ENCODE results near the gene CLCN2. TPM values are rescaled to one million over a fixed set of nuclear protein-coding genes. Genes with fewer than 3 reads are reported as not detected.
A peak's percentile ranks its signal among the peaks of the same experiment; 100 is the strongest.

Gene CLCN2
- total RNA-seq, 1 donor from 2014 or later: 9.0 TPM

DNA sequence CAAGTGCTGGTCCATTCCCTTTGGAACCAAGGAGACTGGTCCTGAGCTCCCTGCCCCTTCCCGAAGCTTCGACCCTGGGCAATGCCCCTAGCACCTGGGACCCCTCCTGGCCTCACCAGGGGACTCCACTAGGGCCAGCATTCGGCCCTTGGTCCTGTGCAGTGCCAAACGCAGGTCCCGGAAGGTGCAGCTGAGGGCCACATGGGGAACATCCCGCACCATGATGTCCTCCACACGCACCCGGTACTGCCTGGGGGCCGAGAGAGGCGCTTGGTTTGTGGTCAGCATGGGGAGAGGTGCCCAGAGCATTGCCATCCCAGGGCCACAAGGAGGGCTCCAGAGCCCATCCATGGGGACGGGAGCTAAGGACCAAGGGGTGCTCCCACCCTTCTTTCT lies 7.9 kb downstream of the CLCN2 start:
- TF ChIP-seq, protein P1, sequence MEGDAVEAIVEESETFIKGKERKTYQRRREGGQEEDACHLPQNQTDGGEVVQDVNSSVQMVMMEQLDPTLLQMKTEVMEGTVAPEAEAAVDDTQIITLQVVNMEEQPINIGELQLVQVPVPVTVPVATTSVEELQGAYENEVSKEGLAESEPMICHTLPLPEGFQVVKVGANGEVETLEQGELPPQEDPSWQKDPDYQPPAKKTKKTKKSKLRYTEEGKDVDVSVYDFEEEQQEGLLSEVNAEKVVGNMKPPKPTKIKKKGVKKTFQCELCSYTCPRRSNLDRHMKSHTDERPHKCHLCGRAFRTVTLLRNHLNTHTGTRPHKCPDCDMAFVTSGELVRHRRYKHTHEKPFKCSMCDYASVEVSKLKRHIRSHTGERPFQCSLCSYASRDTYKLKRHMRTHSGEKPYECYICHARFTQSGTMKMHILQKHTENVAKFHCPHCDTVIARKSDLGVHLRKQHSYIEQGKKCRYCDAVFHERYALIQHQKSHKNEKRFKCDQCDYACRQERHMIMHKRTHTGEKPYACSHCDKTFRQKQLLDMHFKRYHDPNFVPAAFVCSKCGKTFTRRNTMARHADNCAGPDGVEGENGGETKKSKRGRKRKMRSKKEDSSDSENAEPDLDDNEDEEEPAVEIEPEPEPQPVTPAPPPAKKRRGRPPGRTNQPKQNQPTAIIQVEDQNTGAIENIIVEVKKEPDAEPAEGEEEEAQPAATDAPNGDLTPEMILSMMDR (IDR thresholded peaks at IDR 0.05; ENCODE audit: insufficient read depth, low read depth, low read length): no peak
- no peak for TF ChIP-seq EZH2 (IDR thresholded peaks at IDR 0.05; ENCODE audit: insufficient read depth, low read length)
- no peaks in the 10 kb centered on the region for H3K79me2 ChIP-seq (ENCODE audit: insufficient read depth, low read length)
- Mint-ChIP-seq H3K9me3 (ENCODE audit: unreplicated experiment) (no peaks in the 10 kb centered on the region), H3K27ac (ENCODE audit: unreplicated experiment) (no peak overlapping the region), H3K27me3 (ENCODE audit: low read depth, unreplicated experiment) (no peaks in the 10 kb centered on the region), H3K36me3 (ENCODE audit: low read depth, unreplicated experiment) (peaks cover 18% of the 10 kb centered on the region), H3K4me3 (ENCODE audit: unreplicated experiment) (no peak overlapping the region), H3K4me1 (ENCODE audit: low read depth, unreplicated experiment) (peaks cover 22% of the 10 kb centered on the region)
- DNase-seq (ENCODE audit: low read depth) (no peak), FAIRE-seq (no peak)
- no peaks in the 10 kb centered on the region for H3K27me3 ChIP-seq (ENCODE audit: insufficient read depth, low read length)
- no peak overlapping the region for H2AFZ ChIP-seq (ENCODE audit: low read depth, low read length)
- H3K27ac ChIP-seq (ENCODE audit: low read depth, low read length): no peak overlapping the region
- no peak overlapping the region for H3K9ac ChIP-seq (ENCODE audit: low read length)
- no peaks in the 10 kb centered on the region for H3K9me3 ChIP-seq (ENCODE audit: insufficient read depth, low read depth, low read length)
- H3K4me1 ChIP-seq (ENCODE audit: insufficient read depth, low read length): peaks cover 3% of the 10 kb centered on the region
- peaks cover 13% of the 10 kb centered on the region for H4K20me1 ChIP-seq (ENCODE audit: insufficient read depth, low read length)
- H3K4me2 ChIP-seq (ENCODE audit: low read length): no peak overlapping the region
- H3K4me3 ChIP-seq (ENCODE audit: insufficient read depth, low read depth, low read length): no peak overlapping the region
- H3K36me3 ChIP-seq (ENCODE audit: insufficient read depth, low read length): no peaks in the 10 kb centered on the region

DNA sequence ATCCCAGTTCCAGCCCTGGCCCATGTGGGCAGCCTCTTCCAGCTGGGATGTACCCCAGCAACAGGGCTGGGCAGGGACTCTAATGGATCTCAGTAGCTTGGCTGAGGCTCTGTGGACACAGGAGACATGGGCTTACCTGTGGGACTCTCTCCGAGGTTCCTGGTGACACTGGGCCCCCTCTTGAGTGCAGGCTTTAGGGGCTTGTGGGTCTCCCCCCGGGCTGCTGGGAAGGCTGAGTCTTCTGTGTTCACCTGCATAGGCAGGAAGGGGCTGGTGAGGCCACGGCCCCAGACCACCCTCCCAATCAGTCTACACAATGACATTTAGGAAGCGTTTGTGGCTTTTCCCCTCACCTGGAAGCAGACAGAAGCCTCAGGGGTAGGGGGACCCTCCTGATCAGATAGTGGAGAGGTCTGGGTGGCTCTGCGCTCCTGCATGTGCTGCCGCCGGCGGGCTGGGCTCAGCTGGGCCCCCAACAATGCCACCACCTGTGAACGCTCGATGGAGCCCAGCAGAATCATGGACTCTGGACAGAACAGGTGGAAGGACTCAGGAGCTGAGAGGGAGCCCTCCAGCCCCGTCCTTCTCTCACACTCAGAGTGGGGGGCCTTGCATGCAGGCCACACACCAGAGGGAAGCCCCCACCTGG lies 8.4 kb downstream of the CLCN2 start:
- no peak overlapping the region for H3K9ac ChIP-seq (ENCODE audit: low read length)
- Mint-ChIP-seq H3K9me3 (ENCODE audit: unreplicated experiment) (no peaks in the 10 kb centered on the region), H3K36me3 (ENCODE audit: low read depth, unreplicated experiment) (peaks cover 17% of the 10 kb centered on the region), H3K27me3 (ENCODE audit: low read depth, unreplicated experiment) (no peaks in the 10 kb centered on the region), H3K4me1 (ENCODE audit: low read depth, unreplicated experiment) (peaks cover 25% of the 10 kb centered on the region), H3K27ac (ENCODE audit: unreplicated experiment) (no peak overlapping the region), H3K4me3 (ENCODE audit: unreplicated experiment) (no peak overlapping the region)
- no peak overlapping the region for H3K4me2 ChIP-seq (ENCODE audit: low read length)
- no peak for TF ChIP-seq EZH2 (IDR thresholded peaks at IDR 0.05; ENCODE audit: insufficient read depth, low read length)
- TF ChIP-seq, protein P1 (IDR thresholded peaks at IDR 0.05; ENCODE audit: insufficient read depth, low read depth, low read length): no peak
- no peaks in the 10 kb centered on the region for H3K9me3 ChIP-seq (ENCODE audit: insufficient read depth, low read depth, low read length)
- peaks cover 12% of the 10 kb centered on the region for H4K20me1 ChIP-seq (ENCODE audit: insufficient read depth, low read length)
- H3K4me3 ChIP-seq (ENCODE audit: insufficient read depth, low read depth, low read length): no peak overlapping the region
- no peak overlapping the region for H2AFZ ChIP-seq (ENCODE audit: low read depth, low read length)
- no peak for DNase-seq (ENCODE audit: low read depth)
- H3K79me2 ChIP-seq (ENCODE audit: insufficient read depth, low read length): no peaks in the 10 kb centered on the region
- no peaks in the 10 kb centered on the region for H3K36me3 ChIP-seq (ENCODE audit: insufficient read depth, low read length)
- H3K27ac ChIP-seq (ENCODE audit: low read depth, low read length): no peak overlapping the region
- no peaks in the 10 kb centered on the region for H3K27me3 ChIP-seq (ENCODE audit: insufficient read depth, low read length)
- FAIRE-seq: no peak
- H3K4me1 ChIP-seq (ENCODE audit: insufficient read depth, low read length): peaks cover 3% of the 10 kb centered on the region

DNA sequence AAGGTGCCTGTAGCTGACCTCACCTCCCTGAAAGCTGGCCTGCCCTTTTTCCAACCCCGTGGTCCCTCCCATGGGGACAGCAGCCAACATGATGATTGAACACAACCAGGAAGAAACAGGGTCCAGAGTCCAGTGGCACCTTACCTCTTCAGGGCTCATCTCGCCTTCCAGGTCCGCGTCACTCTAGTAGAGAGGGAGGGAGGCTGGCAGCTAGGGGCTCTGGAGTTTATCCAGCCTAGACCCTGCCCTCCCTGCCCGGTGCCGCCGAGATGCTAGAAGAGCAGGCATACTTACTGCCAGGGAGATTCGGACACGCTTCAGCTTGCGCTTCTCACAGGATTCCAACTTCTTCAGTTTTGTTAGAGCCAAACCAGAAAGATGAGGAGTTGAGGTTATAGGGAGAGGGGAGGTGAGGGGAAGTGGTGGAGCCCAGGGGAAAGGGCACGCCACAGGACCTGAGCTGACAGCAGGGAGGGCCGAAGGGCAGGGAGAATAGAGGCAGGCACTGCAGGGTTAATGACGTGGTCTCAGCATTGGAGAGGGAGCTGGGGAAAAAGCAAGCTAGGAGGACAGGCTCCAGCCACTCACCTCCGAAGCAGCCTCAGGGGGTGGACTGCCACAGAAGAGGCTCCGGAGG lies 9.1 kb downstream of the CLCN2 start:
- H4K20me1 ChIP-seq (ENCODE audit: insufficient read depth, low read length): peaks cover 12% of the 10 kb centered on the region
- no peak overlapping the region for H3K27ac ChIP-seq (ENCODE audit: low read depth, low read length)
- no peaks in the 10 kb centered on the region for H3K36me3 ChIP-seq (ENCODE audit: insufficient read depth, low read length)
- H3K9me3 ChIP-seq (ENCODE audit: insufficient read depth, low read depth, low read length): no peaks in the 10 kb centered on the region
- H3K4me3 Mint-ChIP-seq (ENCODE audit: unreplicated experiment): no peak overlapping the region
- no peak overlapping the region for H3K9ac ChIP-seq (ENCODE audit: low read length)
- H2AFZ ChIP-seq (ENCODE audit: low read depth, low read length): no peak overlapping the region
- no peaks in the 10 kb centered on the region for H3K79me2 ChIP-seq (ENCODE audit: insufficient read depth, low read length)
- FAIRE-seq (no peak), DNase-seq (ENCODE audit: low read depth) (no peak)
- no peaks in the 10 kb centered on the region for H3K27me3 ChIP-seq (ENCODE audit: insufficient read depth, low read length)
- H3K27me3 Mint-ChIP-seq (ENCODE audit: low read depth, unreplicated experiment): no peaks in the 10 kb centered on the region
- peak overlapping the region; percentile 84 for H3K27ac Mint-ChIP-seq (ENCODE audit: unreplicated experiment)
- no peak for TF ChIP-seq EZH2 (IDR thresholded peaks at IDR 0.05; ENCODE audit: insufficient read depth, low read length)
- TF ChIP-seq, protein P1 (IDR thresholded peaks at IDR 0.05; ENCODE audit: insufficient read depth, low read depth, low read length): no peak
- peaks cover 3% of the 10 kb centered on the region for H3K4me1 ChIP-seq (ENCODE audit: insufficient read depth, low read length)
- no peaks in the 10 kb centered on the region for H3K9me3 Mint-ChIP-seq (ENCODE audit: unreplicated experiment)
- peaks cover 30% of the 10 kb centered on the region for H3K4me1 Mint-ChIP-seq (ENCODE audit: low read depth, unreplicated experiment)
- H3K4me3 ChIP-seq (ENCODE audit: insufficient read depth, low read depth, low read length): no peak overlapping the region
- H3K36me3 Mint-ChIP-seq (ENCODE audit: low read depth, unreplicated experiment): peaks cover 15% of the 10 kb centered on the region
- H3K4me2 ChIP-seq (ENCODE audit: low read length): no peak overlapping the region

All from astrocyte (in vitro differentiated cells and primary cell).